Glomerular endothelial cell (primary cell): ENCODE data around the gene ATG2A. TPM values are rescaled to one million over a fixed set of nuclear protein-coding genes. Genes with fewer than 3 reads are reported as not detected.

Experiments used
- DNase-seq: peaks from one replicate; pipeline ENCODE4 v3.0.0-alpha.2; 2011; ENCODE audit warnings: low read depth, low spot score; ENCODE audit errors: extremely low read depth
- total RNA-seq: library from RNA; depleted of rRNA; stranded (reverse); fragments of >200 nt; gene quantifications from 2 replicates; pipeline ENCODE4 v1.2.3, GENCODE V29; 2015

The ATG2A gene
- total RNA-seq, 1 donor from 2014 or later: 34.5 TPM

DNA sequence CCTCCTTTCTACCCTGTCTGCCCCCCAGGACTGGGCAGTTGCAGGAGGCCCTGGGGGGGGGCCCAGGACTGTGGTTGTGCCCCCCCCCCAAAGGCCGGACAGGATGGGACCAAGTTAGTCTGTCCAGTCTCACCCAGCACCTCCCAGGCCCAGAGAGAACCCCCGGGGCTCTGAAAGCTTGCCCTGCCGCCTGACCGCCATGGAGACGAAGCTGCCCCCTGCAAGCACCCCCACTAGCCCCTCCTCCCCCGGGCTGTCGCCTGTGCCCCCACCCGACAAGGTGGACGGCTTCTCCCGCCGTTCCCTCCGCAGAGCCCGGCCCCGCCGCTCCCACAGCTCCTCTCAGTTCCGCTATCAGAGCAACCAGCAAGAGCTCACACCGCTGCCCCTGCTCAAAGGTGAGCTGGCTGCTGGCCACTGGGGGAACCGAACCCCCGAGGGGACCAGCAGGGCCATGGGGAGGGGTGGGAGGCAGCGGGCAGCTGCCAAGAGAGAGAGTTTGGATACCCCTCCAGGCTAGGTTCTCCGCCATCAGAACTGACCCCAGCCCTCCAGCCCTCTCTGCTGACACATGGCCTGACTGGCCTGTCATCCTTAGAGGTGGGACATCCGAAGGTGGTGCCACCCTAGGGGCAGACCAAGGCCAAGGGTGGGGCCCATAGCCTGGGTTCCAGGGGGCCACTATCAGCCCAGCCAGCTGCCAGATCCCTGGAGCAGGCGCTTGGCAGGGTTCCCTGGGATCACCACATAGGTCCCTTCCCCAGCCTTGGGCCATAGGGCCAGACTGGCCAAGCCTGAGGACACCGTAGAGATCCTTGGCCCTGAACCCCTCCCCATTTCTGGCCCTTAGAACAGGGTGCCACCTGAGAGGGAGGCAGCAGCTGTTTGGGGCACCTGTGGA is 8.8 kb upstream of the ATG2A start:
- no peak for DNase-seq

DNA sequence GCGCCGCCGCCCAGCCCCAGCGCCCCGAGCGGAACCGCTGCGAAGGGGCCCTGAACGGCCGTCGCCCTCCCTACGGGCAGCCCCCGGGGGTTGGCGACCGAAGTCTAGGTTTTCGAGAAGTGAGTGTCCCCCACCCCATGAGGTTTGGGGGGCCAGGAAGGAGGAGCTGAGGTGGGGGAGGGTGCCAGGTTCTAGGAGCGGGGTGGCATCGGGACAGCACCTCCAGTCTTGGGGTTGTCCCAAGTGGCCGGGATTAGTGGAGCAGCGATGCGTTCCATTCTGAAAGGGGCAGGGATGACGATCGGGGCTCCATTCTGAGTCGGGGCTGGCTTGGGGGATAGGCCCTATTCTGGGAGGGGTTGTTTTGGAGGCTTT is 7.9 kb upstream of the ATG2A start:
- DNase-seq: no peak

DNA sequence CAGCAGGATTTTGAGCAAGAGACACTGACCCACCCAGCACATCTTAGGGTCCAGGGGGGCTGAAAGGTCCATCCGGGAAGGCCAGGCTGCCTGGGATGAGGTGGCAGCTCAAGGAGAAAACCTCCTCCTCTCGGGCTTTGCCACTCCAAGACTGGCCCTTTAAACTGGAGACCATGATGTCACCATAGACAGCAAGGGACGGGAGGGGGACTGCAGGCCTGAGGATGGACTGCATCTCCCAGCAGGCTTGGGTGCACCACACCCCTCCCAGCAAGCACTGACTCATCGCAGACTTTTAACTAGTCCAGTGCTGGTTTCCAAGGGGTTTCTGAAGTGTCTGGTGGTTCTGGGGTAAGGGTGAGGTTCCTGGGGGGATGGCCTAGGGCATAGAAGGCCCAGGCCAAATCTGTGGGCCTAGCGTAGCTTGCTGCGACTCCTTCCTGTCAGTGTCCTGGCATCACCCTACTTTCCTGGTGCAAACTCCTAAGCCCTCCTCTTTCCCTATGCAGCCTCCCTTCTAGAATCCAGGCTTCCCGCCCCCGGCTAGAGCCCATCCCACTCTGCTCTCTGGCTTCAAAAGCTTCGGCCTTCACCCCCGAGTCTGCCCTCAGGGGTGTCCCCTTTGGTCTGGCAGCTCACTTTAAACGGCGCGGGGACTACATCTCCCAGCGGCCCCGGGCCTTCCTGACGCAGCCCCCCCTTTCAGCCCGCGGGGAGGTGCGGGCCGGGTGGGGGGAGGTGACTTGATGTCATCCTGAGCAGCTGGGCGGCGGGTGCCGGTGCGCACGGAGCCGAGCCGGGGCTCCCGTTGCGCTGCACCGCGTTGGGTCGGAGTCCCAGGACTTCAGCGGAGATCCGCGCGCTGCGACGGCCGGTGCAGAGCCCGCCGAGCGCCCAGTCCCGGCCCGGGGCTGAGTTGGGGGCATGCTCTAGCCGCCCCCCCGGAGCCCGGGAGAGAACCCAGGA is 7.2 kb upstream of the ATG2A start, which contains the start of gene PPP2R5B:
Gene PPP2R5B, plus strand, starts transcription at position 746 of the 966 bp plus-strand sequence. CDS start 1,046 bp downstream, outside the sequence.
- DNase-seq: peak; percentile 66

DNA sequence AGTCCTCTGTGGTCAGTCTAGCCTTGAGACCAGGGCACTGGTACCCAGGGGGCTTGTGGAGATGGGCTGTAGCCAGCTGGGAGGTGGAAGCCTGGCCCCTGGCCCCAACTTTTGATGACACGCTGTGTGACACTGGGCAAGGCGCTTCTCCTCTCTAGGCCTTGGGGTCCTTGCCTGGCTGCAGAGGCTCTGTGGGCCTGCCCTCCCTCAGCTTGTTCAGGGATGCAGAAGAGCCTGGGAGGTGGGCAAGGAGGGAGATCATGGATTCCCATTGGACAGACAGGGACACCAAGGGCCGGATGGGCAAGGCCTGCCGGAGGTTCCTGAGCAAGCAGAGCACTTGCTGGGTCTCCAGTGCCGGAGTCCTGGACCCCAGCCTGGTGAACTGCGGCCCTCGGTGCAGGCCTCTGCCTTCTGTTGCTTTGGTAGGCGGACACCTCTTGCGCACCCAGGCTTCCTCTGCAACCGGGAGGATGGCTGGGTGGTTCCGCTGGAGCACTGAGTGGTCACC is 6.2 kb upstream of the ATG2A start:
- no peak for DNase-seq

DNA sequence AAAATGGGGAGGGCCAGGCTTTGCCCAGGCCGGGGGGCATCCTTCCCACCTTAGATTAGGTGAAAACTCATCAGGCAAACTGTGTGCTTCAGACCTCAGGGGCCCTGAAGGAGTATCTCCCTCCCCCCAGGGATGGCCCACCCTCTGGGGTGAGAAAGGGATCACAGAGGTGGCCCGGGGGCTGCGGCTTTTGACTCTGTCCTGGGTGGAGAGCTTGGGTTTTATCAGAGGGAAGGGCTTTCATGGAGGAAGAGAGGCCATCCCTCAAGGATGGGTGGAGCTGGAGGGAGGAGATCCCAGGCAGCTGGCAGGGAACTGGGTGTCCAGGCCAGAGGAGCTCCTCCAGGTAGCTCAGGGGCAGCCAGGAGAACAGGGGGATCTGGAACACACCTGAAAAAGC is 4.4 kb upstream of the ATG2A start:
- DNase-seq: no peak

DNA sequence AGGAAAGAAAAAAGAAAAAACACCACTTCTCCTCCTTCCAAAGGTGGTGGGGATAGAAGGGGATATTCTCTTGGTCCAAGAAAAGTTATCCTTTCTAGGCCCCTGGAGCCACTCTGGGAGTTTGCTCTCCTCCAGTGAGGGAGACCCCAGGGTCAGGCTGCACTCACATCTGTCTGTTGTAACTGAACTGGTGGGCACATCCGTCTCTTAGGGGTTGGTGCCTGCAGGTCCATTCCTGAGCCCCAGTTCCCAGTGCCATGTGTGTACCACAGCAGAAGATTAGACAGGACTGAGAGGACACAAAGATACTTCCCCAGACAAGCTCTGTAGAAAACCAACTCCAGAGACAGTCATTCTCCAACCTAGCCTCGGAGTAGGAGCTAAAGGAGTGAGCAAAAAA is 3.1 kb upstream of the ATG2A start:
- DNase-seq: no peak

DNA sequence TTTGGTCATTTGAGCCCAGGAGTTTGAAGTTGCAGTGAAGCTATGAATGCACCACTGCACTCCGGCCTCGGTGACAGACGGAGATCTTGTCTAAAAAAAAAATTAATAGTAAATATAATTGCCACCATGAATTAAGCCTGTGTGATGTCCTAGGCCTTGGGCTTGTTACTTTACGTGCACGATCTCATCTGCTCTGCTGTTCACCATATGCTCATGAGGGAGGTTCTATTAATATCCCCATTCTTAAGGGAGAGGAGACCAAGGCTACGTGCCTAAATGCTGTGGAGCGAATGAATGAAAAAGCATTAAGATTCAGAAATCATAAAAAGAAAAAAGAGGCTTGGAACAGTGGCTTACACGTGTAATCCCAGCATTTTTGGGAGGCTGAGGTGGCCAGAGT is 2.6 kb upstream of the ATG2A start:
- no peak for DNase-seq

DNA sequence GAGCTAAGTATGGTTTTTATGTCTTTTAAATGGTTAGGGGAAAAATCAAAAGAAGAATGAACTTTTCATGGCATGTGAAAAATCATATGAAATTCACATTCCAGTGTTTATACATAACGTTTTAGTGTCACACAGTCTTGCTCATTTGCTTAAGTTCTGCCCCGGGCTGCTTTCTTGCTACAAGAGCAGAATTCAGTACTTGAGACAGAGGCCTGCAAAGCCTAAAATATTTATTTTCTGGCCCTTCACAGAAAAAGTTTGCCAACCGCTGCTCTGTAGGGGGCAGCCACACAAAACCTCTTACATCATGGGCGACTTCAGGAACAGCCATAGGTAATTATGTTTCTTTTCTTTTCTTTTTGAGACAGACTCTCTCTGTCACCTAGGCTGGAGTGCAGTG is 1.0 kb upstream of the ATG2A start:
- no peak for DNase-seq

DNA sequence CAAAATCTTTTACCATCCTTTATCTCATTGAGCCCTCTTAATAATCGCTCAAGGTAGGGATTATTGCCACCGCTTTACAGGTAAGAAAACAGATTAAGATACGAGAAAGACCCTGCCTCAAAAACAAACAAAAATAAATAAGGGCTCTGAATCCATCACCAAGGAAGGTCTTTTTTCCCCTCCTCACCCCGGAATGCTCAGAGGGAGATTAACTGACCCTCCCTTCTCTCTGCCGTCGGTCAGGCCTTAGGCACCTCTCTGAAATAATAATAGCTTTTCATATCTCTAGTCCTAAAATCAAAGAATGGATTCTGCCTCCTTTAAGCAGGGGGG is 620 bp upstream of the ATG2A start:
- DNase-seq: no peak

DNA sequence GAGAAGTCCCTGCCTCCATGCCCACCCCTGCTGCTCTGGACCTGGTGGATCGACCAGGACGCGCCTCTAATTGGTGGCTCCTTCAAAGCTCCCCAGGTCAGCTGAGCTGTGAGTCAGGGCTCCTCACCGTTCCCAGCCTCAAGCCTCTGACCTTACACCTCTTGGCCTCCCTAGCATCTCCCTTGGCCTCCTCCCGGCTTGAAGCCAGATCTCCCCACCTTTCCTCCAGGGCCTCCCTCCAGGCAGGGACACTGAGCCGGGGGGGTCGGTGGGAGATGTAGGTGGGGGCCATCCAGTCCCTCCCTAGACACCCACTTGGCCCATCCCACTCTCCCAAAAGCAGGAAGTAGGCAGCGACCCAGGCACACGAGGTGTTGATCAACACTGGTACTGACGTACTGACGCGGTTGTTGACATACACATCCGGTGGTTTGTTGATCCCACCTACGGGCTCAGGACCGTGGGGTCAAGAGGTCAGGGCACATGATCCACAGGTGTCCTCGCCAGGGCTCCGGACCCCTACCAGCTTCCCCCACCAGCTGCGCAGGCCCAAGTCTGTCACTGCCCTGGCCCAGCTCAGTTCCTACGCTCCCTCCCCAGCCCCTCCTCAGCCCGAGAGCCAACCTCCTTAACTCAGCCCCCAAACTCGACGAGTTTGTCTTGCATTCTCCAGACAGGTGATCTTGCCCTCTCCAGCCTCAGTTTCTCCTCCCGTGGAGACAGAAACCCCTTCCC is 802 bp downstream of the ATG2A start:
- DNase-seq: no peak

DNA sequence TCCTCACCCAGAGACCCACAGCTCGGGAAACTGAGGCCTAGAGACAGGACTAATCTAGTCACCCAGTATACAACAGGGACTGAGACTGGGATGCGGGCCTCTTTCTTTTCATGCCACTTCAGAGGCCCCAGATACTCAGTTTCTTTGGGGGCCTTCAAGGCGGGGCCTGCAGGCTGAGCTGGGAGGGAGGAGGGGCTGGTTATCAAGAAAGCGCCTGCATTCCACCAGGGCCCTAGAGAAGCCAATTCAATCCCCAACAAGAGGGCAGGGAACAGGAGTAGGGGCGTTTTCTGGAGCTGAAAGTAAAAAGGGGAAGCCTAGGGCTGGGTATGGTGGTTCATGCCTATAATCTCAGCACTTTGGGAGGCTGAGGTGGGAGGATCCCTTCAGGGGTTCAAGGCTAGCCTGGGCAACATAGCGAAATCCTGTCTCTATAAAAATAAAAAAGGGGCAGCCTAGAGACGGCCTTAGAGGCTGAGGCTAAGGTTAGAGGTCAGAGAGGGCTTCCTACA is 1.6 kb downstream of the ATG2A start:
- no peak for DNase-seq

DNA sequence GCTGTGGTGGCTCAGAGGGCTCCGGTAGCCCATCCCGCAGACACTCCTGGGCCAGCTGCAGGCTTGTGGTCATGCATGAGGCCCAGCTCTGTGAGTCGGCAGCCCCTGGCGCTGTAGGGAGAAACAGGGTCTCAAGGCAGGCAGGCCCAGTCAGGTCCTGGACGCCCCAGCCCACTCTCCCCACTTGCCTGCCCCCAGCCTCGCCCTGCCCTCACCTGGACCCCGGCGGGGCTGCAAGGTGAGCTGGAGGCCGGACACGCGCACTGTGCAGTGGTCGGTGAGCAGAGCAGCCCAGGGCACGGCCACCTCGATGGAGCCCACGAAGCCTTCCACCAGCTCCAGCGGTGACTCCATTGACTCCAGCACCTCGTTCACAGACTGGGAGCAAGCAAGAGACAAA is 2.9 kb downstream of the ATG2A start:
- no peak for DNase-seq

DNA sequence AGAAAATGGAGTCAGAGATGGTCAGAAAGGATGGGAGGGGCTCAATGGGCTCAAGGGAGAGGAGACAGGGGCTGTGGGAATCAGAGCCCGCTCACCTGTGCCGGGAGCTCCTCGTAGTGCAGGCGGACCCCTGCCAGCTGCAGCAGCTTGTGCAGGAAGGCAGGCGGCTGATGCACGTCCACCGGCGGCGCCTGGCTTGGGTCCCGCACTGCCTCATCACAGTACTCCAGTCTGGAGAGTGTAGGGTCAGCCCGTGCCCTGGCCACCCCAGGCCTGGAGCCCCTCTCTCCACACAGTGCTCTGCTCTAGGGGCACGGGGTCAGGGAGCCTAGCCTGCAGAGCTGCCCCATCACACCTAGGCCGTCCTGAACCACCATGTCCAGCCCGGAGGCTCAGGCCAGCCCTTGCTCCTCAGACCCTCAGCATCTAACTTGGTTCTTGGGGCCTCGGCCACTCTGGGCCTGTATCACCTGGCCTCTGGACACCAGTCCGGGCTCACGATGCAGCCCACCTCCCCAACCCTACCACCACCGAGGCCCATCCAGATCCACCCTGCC is 3.8 kb downstream of the ATG2A start:
- DNase-seq: no peak

DNA sequence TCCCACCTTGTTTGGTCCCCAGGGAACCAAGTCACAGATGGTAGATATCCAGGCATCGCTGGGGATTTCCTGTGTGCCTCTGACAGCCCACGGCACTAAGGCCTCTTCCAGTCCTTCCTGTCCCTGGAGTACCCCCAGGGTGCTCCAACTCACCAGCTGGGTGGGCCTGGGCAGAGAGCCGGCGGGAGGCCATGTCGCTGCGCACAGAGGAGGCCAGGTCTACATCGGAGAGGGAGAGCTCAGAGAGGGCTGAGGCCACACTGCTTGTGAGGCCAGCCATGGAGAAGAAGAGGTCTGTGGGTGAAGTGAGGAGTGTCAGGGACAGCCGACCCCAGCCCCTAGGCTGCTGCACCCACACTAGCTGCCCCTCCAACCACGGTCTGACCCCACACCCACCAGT is 5.3 kb downstream of the ATG2A start:
- no peak for DNase-seq

DNA sequence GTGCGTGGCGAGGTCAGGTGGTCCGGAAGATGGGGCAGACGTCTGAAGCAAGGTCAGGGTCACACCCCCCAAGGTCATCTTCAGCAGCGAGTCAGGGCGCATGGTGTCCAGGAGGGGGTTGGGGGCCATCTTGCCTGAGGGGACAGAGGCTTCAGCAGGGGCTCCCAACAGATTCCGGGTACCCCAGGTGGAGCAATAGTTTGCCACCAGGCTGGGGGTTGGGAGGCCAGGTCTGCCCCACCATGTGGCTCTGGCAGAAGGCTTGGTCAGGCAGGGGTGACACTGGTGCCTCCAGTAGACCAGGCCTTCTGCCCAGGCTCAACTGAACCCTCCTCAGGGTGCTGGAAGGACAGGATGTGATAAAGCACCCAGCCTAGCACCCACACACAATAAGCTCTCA is 5.9 kb downstream of the ATG2A start:
- no peak for DNase-seq

DNA sequence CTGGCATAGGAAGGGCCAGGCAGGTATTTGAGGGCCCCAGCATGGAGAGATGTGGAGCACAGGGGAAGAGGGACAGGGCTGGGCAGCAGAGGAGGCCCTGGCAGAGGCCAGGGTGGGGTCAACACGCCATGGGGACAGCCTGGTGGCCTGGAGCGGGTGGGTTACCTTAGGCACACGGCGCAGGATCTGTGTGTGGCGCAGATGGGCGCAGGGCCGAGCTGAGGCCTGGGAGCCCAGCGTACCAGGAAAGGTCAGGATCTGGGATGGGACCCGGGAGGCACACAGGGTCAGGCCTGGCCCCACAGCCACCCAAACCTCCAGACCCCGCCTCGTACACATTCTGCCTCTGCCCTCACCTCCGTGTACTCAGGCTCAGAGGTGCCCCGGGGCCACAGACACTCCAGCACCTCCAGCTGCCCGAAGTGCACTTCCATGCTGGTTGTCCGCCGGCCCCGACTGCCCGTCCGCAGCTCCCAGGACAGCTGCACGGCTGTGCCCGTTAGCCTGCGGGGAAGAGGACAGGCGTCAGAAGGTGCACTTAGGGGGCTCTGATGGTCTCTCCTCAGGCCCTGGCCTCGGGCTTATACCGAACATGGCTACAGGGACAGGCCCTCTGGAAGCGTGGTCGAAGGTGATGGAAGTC is 6.4 kb downstream of the ATG2A start:
- no peak for DNase-seq

DNA sequence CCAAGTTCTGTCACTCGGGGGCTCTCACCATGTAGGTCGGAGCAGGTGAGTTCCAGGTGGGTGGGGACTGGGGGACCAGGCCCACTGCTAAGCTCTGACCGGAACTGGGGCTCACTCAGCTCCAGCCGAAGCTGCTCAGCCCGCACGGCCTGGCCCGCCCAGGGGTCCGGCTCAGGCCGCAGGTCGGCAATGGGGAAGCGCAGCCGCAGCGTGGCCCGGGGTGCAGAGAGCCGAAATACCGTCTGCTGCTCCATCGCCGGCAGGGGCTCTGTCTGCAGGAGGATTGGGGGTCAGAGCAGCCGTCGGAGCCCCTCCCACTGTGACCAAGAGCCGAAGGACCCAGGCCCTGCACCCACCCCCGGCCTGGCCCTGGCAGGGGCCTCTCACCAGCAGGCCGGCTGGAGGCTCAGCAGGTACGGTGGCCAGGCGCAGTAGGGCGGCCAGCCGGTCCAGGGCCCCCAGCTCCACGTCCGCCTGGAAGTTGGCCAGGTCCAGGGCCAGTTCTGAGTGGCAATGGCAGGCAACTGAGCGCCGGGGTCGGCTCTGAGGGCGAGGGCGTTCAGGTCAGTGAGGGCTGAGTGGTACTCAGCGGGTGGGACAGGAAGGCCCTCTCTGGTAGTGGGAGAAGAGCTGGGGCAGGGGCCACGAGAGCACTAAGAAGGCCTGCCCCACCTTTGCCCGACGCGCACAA is 7.2 kb downstream of the ATG2A start:
- no peak for DNase-seq

DNA sequence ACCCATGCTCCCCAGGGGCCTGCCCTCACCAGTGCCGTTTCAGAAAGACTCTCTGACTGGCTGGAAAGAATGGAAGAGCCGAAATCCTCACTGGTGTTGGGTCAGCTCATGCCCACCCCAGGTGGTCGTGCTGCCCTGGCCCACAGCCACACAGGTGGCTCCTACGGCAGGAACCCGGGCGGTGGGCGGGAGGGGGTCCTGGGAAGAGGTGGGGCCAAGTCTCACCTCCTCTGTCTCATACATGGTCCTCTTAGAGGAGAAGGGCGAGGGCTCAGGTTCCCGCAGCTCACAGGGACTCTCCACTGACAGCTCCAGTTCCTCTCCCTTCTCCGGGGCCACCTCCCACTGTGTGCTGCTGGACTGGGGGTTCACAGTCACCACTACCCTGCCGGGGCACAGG is 8.2 kb downstream of the ATG2A start:
- no peak for DNase-seq

DNA sequence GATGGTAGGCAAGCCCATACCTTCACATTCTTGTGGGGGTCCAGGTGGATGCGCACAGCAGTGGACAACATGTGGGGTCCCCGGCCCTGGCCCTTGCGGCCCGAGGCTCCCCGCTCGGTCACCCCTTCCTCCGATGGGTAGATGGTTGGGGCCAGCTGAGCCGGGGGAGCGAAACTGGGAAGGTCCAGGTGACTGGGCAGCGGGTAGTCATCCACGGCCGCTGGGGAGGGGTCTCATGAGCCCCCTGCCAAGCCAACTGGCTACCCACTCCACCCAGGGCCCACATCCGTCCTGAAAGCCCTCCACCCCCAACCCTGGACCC is 10.7 kb downstream of the ATG2A start:
- no peak for DNase-seq
